SIG-M5 (cell line): ENCODE results near the gene GPR108.
A peak's percentile ranks its signal among the peaks of the same experiment; 100 is the strongest.
"Not testable (repeated sequence)": the region's sequence is repeated elsewhere in the genome, so short reads cannot be mapped to it uniquely, and the experiment has no call there.

Experiments
- DNase-seq: peaks from one replicate; lab custom pipeline; 2025; lab: John Stamatoyannopoulos, UW

GPR108 gene

DNA sequence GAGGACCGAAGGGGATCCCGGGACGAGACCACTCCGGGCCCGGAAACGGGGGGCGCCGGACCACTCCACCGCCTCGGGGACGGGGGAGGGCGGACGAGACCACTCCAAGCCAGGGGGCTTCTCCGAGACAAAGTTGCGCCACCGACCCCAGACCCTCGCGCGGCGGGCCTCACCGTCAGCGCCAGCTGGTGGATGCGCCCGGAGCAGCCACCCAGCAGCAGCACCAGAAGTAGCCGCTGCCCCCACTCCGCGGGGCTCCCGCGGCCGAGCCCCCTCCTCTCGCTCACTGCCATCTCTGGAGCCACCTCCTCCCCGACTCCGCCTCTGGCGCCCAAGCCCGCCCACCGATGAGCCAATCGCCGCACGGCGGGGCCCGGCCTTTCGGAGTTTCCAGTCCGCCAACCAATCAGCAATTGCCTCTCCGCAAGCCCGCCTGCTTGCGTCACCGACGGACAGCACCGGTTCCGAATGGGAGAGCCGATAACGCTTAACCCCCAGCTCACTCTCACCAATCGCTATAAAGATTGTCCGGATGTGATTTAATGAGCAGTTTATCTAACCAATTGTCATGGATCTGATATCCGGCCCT, at the start of gene GPR108:
Gene GPR108, minus strand, starts transcription at position 297 of the 589 bp plus-strand sequence. Its CDS starts 4 bp downstream, at position 293.
- DNase-seq, result peak; percentile 99

DNA sequence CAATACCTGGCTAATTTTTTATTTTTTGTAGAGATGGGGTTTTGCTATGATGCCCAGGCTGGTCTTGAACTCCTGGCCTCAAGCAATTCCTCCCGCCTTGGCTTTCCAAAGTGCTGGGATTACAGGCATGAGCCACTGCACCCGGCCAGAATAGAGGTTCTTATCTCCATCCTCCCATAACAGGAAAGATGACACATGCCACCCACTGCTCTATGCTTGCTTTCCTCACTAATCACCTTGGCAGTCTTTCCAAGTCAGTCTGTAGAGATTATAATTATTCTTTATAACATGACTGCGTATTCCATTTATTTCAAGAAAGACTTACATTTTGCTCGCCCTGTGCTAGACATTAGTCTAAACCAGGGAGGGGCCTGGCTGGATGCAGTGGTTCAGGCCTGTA, 41.8 kb upstream of the GPR108 start:
- no peak for DNase-seq

DNA sequence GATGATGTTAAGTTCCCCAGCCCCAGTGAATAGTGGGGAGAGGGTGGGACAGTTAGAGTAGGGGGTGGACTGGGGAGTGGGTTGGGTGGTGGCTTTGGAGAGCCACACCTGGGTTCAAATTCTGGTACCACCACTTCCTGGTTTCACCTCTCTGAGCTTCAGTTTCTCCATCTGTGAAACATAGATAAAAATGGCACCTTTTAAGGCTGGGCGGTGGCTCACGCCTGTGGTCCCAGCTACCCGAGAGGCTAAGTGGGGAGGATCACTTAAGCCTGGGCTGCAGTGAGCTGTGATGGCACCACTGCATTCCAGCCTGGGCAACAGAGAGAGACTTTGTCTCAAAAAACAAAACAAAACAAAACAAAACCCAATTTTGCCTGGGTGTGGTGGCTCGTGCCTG, 41.0 kb upstream of the GPR108 start:
- no peak for DNase-seq

DNA sequence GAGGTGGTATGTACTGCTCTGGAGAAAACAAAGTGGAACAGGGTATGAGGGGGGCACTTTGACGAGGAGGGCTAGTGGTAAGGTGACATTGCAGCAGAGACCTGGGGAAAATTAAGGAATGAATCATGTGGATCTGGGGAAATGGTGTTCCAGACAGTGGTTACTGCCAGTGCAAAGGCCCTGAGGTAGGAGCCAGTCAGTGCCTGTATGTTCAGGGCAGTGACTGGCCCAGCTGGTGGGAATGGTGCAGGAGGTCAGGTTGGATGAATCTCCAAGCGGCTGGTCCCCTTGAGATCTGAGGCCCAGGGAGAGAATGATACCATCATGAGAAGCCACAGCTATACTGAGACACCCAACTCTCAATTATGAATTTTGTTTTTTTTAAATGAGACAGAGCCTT, 40.1 kb upstream of the GPR108 start:
- DNase-seq, result no peak

DNA sequence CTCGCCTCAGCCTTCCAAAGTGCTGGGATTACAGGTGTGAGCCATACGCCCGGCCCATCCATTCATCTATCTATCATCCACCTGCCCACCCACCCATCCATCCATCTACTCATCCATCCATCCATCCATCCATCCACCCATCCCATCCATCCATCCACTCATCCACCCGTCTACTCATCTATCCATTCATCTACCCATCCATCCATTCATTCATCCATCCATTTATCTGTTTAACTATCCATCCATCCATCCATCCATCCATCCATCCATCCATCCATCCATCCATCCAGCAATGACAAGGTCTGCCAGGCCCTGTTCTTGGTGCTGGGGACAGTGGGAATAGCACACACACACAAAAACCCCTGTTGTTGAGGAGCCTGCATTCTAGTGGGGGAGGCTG, 39.6 kb upstream of the GPR108 start:
- DNase-seq, result no peak

DNA sequence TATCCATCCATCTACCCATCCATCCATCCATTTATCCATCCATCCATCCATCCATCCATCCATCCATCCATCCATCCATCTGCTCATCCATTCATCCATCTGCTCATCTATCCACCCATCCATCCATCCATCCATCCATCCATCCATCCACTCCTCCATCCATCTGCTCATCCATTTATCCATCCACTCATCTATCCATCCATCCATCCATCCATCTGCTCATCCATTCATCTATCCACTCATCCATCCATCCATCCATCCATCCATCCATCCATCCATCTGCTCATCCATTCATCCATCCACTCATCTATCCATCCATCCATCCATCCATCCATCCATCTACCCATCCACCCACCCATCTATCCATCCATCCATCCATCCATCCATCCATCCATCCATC, 38.7 kb upstream of the GPR108 start:
- not testable (repeated sequence) for DNase-seq

DNA sequence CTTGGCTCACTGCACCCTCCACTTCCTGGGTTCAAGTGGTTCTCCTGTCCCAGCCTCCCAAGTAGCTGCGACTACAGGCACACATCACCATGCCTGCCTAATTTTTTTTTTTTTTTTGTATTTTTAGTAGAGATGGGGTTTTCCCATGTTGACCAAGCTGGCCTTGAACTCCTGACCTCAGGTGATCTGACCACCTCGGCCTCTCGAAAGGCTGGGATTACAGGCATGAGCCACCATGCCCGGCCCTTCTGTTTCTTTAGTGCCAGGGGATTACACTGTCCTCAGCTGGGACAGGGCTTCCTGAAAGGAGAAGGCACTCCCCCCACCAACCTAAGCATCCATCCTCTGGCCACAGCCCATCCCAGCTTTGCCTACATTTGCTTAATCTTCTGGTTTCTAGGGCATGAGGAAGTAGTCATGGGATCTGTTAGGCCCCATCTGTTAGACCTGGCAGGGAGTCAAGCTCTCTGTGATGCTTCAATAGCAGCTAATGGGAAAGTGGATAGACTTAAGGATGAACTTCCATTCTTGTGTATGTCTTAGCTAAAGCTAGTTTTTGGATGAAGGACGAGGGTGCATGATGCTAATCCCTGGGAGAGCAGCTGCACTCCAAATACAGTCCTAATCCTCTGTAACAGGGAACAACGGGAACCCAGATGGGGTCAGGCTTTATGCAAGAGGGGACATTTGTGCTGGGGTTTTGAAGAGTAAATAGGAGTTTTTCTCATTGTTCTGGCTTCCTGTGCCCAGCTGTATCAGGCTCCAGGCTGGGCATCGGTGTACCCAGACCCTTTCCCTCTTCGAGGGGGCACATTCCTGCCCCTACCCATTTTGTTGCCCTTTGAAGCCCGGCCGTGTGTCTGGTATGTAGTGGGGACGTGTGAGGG, 37.7 kb upstream of the GPR108 start:
- DNase-seq, result no peak

DNA sequence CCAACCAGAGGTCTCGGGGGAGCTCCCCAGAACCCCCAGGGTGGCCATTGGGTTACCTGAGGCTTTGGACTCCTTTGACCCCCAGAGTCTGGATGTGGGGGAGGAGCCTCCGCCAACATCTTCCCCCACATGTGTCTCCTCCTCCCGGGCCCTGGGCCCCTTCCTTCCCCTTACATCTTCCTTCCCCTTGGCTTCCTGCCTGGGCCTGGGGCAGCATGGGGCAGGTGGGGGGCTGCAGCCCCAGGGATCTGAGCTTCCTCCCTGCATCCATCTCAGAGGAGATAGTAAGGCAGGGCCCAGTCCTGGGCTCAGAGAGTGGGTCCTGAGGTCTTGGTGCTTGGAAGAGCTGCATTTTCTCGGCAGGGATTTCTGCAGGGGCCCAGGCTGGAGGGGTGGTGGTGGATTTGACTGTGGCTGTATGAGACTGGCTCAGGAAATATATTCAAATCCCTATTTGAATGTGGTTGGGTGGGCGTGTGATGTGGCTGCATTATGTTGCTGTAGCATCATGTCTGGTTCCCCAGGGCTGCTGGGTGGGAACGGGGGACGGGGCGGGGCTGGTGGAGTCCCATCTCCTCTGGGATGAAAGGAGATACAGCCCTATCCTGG, 36.0 kb upstream of the GPR108 start:
- DNase-seq, result no peak

DNA sequence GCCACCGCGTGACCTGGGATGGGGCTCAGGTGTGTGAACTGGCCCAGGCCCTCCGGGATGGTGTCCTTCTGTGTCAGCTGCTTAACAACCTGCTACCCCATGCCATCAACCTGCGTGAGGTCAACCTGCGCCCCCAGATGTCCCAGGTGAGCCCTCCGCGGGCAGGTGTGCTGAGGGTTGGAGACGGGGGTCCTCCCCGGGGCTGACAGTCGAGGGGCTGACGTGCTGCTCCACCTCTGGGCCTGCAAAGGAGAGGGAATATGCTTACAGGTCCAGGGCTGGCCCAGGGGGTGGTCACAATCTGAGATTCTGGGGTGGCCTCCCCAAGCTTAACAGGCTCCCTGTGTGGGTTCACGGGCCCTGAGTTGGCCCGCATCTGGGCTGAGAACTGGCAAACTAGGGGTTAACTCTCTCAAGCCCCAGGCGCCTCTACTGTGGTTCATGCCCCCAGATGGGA, 35.5 kb upstream of the GPR108 start:
- no peak for DNase-seq

DNA sequence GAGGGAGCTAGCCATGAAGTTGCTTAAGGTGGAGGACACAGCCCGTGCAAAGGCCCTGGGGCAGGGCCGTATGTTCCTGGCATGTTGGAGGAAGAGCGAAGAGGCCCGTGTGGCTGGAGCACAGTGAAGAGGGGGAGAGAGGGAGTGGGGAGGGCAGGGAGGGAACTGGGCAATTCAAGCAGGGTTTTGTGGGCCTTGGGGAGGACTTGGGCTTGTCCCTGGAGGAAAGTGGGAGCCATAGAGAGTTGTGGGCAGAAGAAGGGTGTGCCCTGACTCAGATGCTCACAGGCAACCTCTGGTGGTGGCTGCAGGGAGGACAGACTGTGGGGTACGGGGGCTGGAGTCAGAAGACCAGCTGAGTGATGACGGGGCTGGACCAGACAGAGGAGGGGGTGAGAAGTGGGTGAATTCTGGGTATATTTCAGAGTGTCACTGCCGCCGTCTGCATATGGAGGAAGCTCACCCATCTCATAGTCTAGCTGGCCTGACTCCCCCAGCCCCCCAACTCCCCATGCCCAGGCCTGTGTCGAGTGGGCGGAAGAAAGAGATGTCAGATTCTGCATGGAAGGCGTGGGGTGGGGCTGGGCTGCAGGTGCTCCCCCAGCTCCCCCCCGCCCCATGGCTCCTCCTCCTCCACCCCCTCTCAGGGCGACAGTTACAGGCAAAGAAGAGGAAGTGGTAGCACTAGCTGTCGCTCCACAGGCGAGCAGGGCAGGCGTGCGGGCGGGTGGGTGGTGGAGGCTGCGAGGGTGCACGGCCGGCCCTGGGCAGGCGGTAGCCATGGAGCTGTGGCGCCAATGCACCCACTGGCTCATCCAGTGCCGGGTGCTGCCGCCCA, 34.9 kb upstream of the GPR108 start, which contains the start of gene VAV1:
Gene VAV1, plus strand, starts transcription at position 681 of the 838 bp plus-strand sequence. Its CDS starts 100 bp downstream, at position 781.
- peak; percentile 59 for DNase-seq

DNA sequence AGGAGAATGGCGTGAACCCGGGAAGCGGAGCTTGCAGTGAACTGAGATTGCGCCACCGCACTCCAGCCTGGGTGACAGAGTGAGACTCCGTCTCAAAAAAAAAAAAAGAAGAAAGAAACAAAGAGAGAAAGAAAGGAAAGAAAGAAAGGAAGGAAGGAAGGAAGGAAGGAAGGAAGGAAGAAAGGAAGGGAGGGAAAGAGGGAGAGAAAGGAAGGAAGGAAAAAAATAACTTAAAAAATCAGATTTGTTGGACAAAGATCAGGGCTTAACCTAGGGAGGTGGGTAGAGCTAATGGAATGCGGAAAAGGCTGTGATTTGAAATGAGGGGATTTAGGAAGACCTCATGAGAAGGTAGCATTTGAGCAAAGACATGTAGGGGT, 34.3 kb upstream of the GPR108 start:
- DNase-seq, result not testable (repeated sequence)

DNA sequence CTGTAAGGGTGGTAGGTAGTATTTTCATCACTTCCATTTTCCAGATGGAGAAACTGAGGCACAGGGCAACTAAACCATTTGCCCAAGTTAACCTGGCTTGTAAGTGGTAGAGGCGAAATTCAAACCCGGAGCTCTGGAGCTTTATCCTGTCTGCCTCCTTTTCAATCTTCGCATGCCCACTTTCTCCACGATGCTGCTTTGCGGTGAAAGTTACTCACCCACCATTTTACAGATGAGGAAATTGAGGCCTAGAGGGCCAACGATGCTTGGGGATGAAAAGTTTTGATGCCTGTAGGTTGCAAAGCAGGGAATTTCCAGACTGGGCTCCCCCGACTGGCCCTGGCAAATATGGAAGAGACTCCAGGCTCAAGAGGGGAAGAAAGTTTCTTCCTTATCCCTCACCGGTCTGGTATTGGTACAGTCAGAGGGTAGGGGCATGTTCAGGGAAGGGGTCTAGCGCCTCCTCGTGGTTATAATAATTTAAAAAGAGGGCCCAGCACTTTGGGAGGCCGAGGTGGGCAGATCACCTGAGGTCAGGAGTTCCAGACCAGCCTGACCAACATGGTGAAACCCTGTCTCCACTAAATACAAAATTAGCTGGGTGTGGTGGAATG, 31.7 kb upstream of the GPR108 start:
- no peak for DNase-seq

DNA sequence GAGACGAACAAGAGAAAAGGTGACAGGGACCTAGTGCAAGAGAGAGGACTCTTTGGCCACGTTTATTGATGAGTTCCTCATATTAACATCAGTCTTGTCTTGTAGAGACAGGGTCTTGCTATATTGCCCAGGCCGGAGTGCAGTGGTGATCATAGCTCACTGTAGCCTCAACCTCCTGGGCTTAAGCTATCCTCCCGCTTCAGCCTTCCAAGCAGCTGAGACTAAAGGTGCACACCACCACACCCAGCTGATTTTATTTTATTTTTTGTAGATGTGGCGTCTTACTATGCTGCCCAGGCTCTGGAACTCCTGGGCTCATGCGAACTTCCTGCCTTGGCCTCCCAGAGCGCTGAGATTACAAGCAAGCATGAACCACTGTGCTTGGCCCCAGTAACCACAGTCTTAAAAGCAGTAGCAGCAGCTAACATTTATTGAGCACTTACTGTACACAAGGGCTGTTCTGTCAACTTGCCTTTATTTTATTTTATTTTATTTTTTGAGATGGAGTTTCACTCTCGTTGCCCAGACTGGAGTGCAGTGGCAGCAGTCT, 30.9 kb upstream of the GPR108 start:
- no peak for DNase-seq

DNA sequence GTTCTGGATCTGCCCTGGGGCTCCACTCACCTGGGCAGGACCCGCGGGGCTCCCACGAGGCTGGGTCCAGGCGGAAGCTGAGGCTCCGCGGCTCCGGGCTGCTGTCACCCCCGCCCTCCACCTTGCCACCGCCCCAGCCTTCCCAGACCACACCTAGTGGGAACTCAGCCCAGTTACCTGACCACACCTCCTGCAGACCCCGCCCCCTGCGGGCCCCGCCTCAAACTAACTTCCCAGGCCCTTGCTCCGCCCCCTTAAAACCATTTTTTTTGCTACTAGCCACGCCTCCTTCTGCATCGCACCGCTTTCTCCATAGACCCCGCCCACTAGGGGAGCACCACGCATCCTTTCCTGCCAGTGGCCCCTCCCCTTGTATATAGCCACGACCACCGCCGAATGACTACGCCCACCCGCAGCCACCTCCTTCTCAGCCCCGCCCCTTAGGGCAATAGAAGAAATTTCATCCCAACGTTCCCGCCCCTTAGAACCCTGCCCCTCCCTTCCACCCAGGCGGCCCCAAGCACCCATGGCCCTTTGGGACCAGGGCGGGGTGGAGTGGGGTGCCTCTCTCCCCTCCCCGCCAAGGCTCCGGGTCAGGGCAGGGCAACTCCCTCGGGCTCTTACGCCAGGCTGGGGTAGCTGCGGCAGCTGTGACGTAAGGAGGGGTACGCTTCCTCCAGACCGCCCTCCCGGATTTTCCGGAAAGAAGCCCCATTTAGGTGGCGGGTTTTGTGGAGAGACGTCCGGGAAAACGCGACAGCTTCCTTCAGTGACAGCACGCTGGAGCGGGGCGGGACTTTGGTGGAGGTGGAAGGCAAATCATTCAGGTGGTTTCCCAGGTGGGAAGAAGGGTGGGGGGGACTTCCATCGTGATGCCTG, 30.2 kb upstream of the GPR108 start, which contains the start of gene SH2D3A:
Gene SH2D3A, minus strand, starts transcription at position 79 of the 879 bp plus-strand sequence. CDS start 3,687 bp downstream, outside the sequence.
- DNase-seq, result peak; percentile 45

DNA sequence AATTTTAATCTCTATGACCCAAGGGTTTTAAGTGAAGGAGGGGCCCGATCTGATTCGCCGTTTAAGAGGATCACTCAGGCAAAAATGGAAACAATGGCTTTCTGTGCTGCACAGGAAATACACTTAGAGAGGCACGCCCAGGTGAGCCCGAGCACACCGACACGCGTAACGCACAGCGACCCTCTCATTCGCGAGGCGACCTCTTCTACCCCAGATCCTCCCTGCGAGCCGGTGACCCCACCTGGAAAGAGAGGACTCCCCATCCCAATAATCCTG, 29.6 kb upstream of the GPR108 start:
- DNase-seq, result no peak

DNA sequence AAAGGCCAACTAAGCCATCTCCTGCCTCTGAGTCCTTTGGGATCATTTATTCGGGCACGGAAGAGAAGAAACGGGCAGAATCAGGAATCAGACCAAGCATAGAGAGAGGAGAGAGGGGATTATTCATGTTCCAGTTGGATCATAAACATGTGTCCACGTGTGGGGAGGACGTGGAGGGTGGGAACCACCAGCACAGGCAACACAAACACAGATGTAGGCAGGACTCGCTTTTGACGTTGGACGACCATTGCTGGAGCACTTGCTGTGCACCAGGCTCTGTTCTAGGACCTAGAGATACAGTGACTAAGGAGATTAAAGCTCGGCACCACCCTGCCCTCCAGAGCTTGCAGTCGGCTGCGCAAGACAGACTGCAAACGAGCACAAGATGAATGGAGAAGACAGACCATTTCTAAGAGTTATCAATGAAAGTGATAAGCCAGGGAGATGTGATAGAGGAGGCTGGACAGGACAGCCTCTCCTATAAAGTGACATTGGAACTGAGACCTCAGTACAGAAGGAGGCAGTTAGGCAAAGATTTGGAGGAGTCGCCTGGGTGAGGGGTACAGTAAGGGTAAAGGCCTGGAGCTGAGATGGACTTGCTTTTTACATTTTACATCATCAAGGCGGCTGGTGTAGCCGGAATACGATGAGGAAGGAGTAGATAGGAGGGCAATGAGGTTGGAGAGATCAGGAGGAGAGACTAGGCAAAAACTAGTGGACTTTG, 29.1 kb upstream of the GPR108 start:
- no peak for DNase-seq

DNA sequence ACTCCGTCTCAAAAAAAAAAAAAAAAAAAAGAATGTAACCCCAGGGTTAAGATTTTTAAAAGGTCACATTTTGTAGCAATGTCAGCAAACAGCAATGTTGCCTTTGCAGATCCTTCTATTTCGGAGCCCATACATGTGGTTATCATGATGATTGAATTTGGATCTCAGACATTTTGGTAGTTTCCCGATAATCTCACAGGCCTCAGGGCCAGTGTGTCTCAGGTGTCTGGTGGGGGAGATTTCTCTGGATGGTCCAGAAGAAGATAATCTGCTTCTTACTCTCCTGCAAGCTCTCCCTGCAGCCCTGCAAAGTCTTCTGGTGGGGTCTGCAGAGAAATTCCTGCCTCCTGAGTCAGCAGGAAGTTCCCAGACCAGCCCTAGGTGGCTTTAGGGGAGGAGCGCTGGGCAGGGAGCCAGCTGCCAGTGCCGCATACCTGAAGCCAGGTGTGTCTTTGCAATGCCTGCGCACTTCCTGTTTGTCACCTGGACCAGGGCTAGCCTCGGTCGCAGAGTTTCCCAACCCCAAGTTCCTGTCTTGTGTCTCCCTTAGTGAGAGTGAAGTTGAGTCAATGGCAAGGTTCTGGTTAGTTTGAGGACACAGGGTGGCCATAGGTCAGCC, 28.5 kb upstream of the GPR108 start:
- DNase-seq, result no peak

DNA sequence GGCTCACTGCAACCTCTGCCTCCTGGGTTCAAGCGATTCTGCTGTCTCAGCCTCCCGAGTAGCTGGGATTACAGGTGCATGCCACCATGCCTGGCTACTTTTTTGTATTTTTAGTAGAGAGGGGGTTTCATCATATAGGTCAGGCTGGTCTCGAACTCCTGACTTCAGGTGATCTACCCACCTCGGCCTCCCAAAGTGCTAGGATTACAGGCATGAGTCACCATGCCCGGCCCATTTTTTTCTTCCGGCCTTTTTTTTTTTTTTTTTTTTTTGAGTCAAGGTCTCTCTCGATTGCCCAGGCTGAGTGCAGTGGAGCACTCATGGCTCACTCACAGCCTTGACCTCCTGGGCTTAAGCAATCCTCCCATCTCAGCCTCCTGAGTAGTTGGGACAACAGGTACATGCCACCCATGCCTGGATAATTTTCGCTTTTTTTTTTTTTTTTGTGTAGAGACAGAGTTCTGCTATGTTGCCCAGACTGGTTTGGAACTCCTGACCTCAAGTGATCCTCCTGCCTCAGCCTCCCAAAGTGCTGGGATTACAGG, 24.9 kb upstream of the GPR108 start:
- DNase-seq, result not testable (repeated sequence)
